Thymus (tissue), 11 donors: ENCODE results near the gene KLF16. TPM values are rescaled to one million over a fixed set of nuclear protein-coding genes. Genes with fewer than 3 reads are reported as not detected.
"Not testable (repeated sequence)": the region's sequence is repeated elsewhere in the genome, so short reads cannot be mapped to it uniquely, and the experiment has no call there.

Source experiments
- DNase-seq, 9 donors: peaks; one replicate each; pipeline ENCODE4 v3.0.0-alpha.2; 2013; ENCODE audit warnings: low spot score in 9 of 9, low read depth in 6 of 9, missing footprints in 1 of 9
- H3K27ac ChIP-seq, 2 donors: one replicate each; pipeline ENCODE4 v1.5.1; 2013; ENCODE audit warnings: control low read depth in 1 of 2, low read depth in 1 of 2, low read length in 1 of 2, mild to moderate bottlenecking in 1 of 2, moderate library complexity in 1 of 2
- H3K27me3 ChIP-seq, 2 donors: one replicate each; pipeline ENCODE4 v1.5.1; 2013; ENCODE audit warnings: low read length in 1 of 2; ENCODE audit not compliant: control insufficient read depth in 2 of 2, insufficient read depth in 1 of 2
- H3K36me3 ChIP-seq, 2 donors: one replicate each; pipeline ENCODE4 v1.5.1; 2013; ENCODE audit warnings: low read length in 1 of 2, mild to moderate bottlenecking in 1 of 2, moderate library complexity in 1 of 2; ENCODE audit not compliant: control insufficient read depth in 2 of 2, insufficient read depth in 2 of 2
- H3K4me1 ChIP-seq, 2 donors: one replicate each; pipeline ENCODE4 v1.5.1; 2013; ENCODE audit warnings: low read length in 2 of 2; ENCODE audit not compliant: control insufficient read depth in 2 of 2, insufficient read depth in 2 of 2
- H3K4me3 ChIP-seq, 2 donors: one replicate each; pipeline ENCODE4 v1.5.1; 2013; ENCODE audit warnings: low read length in 2 of 2, control low read depth in 1 of 2, mild to moderate bottlenecking in 1 of 2
- H3K9me3 ChIP-seq, 2 donors: one replicate each; pipeline ENCODE4 v1.5.1; 2013; ENCODE audit warnings: low read length in 1 of 2, mild to moderate bottlenecking in 1 of 2; ENCODE audit not compliant: control insufficient read depth in 2 of 2, insufficient read depth in 1 of 2
- WGBS: extraction: QIAGEN DNeasy Blood & Tissue Kit; methylation state at CpG from one replicate; pipeline ENCODE4 v1.1.7; 2013; 5-methylcytosine and 5-hydroxymethylcytosine counted together
- polyA plus RNA-seq: library from polyadenylated mRNA; stranded (reverse); fragments of 200-250 nt; gene quantifications from one replicate; pipeline ENCODE4 v1.2.3, GENCODE V29; 2013
- total RNA-seq: library from RNA; stranded (reverse); fragments of 120-200 nt; gene quantifications from one replicate; pipeline ENCODE4 v1.2.4, GENCODE V29; 2013
- donor health status: healthy.

Gene KLF16
- total and polyA plus RNA-seq, 2 donors: 3.2 to 8.4 TPM

- peaks cover 0 to 6% of the 10 kb centered on the region in 2 donors for H3K9me3 ChIP-seq
- no peak overlapping the region for H3K27ac ChIP-seq
- H3K4me1 ChIP-seq: peaks cover 9 to 29% of the 10 kb centered on the region in 2 donors
- H3K36me3 ChIP-seq: no peaks in the 10 kb centered on the region
- no peak overlapping the region for H3K4me3 ChIP-seq
- no peak for DNase-seq
- H3K27me3 ChIP-seq: no peaks in the 10 kb centered on the region
- 97% methylated on average over 5 of the region's 5 CpGs for WGBS
Observed at GRCh38 chr19:1888385-1888784, 25.0 kb upstream of the KLF16 start.

GRCh38 chr19:1886360-1886759 is 23.0 kb upstream of the KLF16 start:
- not testable (repeated sequence) for H3K36me3 ChIP-seq, H3K27me3 ChIP-seq, DNase-seq, H3K27ac ChIP-seq, H3K4me3 ChIP-seq, H3K9me3 ChIP-seq
- WGBS: 97% methylated on average over 15 of the region's 15 CpGs
- peaks cover 21 to 47% of the 10 kb centered on the region in 2 donors for H3K4me1 ChIP-seq

GRCh38 chr19:1885398-1886119 is 22.2 kb upstream of the KLF16 start, which contains the start of gene ABHD17A:
Gene ABHD17A, minus strand, starts transcription at chr19:1885496. Its CDS starts 3,930 bp downstream, at chr19:1881566.
- H3K9me3 ChIP-seq, H3K27me3 ChIP-seq, H3K36me3 ChIP-seq: not testable (repeated sequence)
- WGBS: 21% methylated on average over 46 of the region's 46 CpGs
- DNase-seq: peak in 7 of 9 donors; percentile 85 to 96 (median 92)
- Histone ChIP-seq H3K27ac (peak within 1 kb of the TSS; percentile 84 to 92), H3K4me3 (peak within 1 kb of the TSS; percentile 89 to 98), H3K4me1 (peaks cover 21 to 47% of the 10 kb centered on the region in 2 donors)

GRCh38 chr19:1884719-1885334 is 21.4 kb upstream of the KLF16 start:
- peak overlapping the region; percentile 89 to 98 for H3K4me3 ChIP-seq
- peaks cover 21 to 47% of the 10 kb centered on the region in 2 donors for H3K4me1 ChIP-seq
- no peak for DNase-seq
- H3K27ac ChIP-seq: peak overlapping the region; percentile 60 to 84
- no peaks in the 10 kb centered on the region for H3K27me3 ChIP-seq
- WGBS: under 1% methylated on average over 56 of the region's 56 CpGs
- peaks cover 12 to 13% of the 10 kb centered on the region in 2 donors for H3K36me3 ChIP-seq
- peaks cover 0 to 6% of the 10 kb centered on the region in 2 donors for H3K9me3 ChIP-seq

GRCh38 chr19:1884291-1884718 is 20.9 kb upstream of the KLF16 start:
- no peaks in the 10 kb centered on the region for H3K27me3 ChIP-seq
- H3K4me3 ChIP-seq: peak overlapping the region; percentile 89 to 98
- H3K27ac ChIP-seq: peak overlapping the region; percentile 84 to 92
- H3K9me3 ChIP-seq: peaks cover 0 to 6% of the 10 kb centered on the region in 2 donors
- no peak for DNase-seq
- peaks cover 12 to 13% of the 10 kb centered on the region in 2 donors for H3K36me3 ChIP-seq
- H3K4me1 ChIP-seq: peaks cover 21 to 47% of the 10 kb centered on the region in 2 donors
- WGBS: 16% methylated on average over 11 of the region's 11 CpGs

- WGBS: 72% methylated on average over 8 of the region's 8 CpGs
- no peaks in the 10 kb centered on the region for H3K27me3 ChIP-seq
- H3K4me3 ChIP-seq: peak overlapping the region; percentile 89 to 98
- peaks cover 12 to 13% of the 10 kb centered on the region in 2 donors for H3K36me3 ChIP-seq
- DNase-seq: no peak
- peak overlapping the region; percentile 53 to 92 for H3K27ac ChIP-seq
- H3K9me3 ChIP-seq: peaks cover 0 to 6% of the 10 kb centered on the region in 2 donors
- H3K4me1 ChIP-seq: peaks cover 21 to 47% of the 10 kb centered on the region in 2 donors
Observed at GRCh38 chr19:1883784-1884183, 20.4 kb upstream of the KLF16 start.

GRCh38 chr19:1882786-1883692 is 19.7 kb upstream of the KLF16 start:
- H3K4me3 ChIP-seq: peak overlapping the region; percentile 37 to 98
- WGBS: 87% methylated on average over 25 of the region's 25 CpGs
- H3K27ac ChIP-seq: peak overlapping the region; percentile 89 to 92
- peaks cover 0 to 6% of the 10 kb centered on the region in 2 donors for H3K9me3 ChIP-seq
- H3K27me3 ChIP-seq: no peaks in the 10 kb centered on the region
- H3K36me3 ChIP-seq: peaks cover 12 to 13% of the 10 kb centered on the region in 2 donors
- H3K4me1 ChIP-seq: peaks cover 21 to 47% of the 10 kb centered on the region in 2 donors
- DNase-seq: no peak

GRCh38 chr19:1882089-1882785 is 18.9 kb upstream of the KLF16 start:
- peak overlapping the region; percentile 89 to 92 for H3K27ac ChIP-seq
- peaks cover 0 to 6% of the 10 kb centered on the region in 2 donors for H3K9me3 ChIP-seq
- H3K4me1 ChIP-seq: peaks cover 21 to 45% of the 10 kb centered on the region in 2 donors
- H3K36me3 ChIP-seq: peaks cover 12 to 13% of the 10 kb centered on the region in 2 donors
- no peaks in the 10 kb centered on the region for H3K27me3 ChIP-seq
- DNase-seq: peak in 2 of 9 donors; percentile 74 to 86
- WGBS: 79% methylated on average over 31 of the region's 31 CpGs
- peak overlapping the region; percentile 37 to 98 for H3K4me3 ChIP-seq
